HK-2 (cell line): ENCODE measurements around the gene CORO6.

Experiments used
- DNase-seq: peaks from one replicate; pipeline ENCODE4 v3.0.0-alpha.2; 2018; ENCODE audit not compliant: unreplicated experiment

CORO6 gene

GRCh38 chr17:29630630-29631193 lies 8.0 kb upstream of the CORO6 start:
- no peak for DNase-seq

GRCh38 chr17:29629839-29630238 lies 7.1 kb upstream of the CORO6 start:
- no peak for DNase-seq

GRCh38 chr17:29628644-29629043 lies 5.9 kb upstream of the CORO6 start:
- DNase-seq: no peak

GRCh38 chr17:29627951-29628350 lies 5.2 kb upstream of the CORO6 start:
- DNase-seq: no peak

GRCh38 chr17:29625037-29625750 lies 2.5 kb upstream of the CORO6 start:
- no peak for DNase-seq

GRCh38 chr17:29624586-29624985 lies 1.9 kb upstream of the CORO6 start:
- DNase-seq: no peak

- DNase-seq: no peak
Observed at GRCh38 chr17:29623283-29623647, 553 bp upstream of the CORO6 start.

GRCh38 chr17:29621751-29622194 lies 939 bp downstream of the CORO6 start:
- DNase-seq: no peak

GRCh38 chr17:29620779-29621500 lies 1.8 kb downstream of the CORO6 start:
- no peak for DNase-seq

GRCh38 chr17:29620271-29620670 lies 2.4 kb downstream of the CORO6 start:
- DNase-seq: peak; percentile 45

GRCh38 chr17:29619251-29619650 lies 3.5 kb downstream of the CORO6 start:
- no peak for DNase-seq

GRCh38 chr17:29618272-29619065 lies 4.2 kb downstream of the CORO6 start:
- DNase-seq: no peak

- peak; percentile 82 for DNase-seq
Observed at GRCh38 chr17:29617481-29618271, 5.0 kb downstream of the CORO6 start.

- DNase-seq: peak; percentile 85
Observed at GRCh38 chr17:29617125-29617480, 5.6 kb downstream of the CORO6 start.

GRCh38 chr17:29616300-29617048 lies 6.2 kb downstream of the CORO6 start:
- no peak for DNase-seq

GRCh38 chr17:29615492-29616299 lies 7.0 kb downstream of the CORO6 start:
- DNase-seq: no peak

- no peak for DNase-seq
Observed at GRCh38 chr17:29615048-29615385, 7.7 kb downstream of the CORO6 start.

- no peak for DNase-seq
Observed at GRCh38 chr17:29614349-29615047, 8.2 kb downstream of the CORO6 start.

- DNase-seq: no peak
Observed at GRCh38 chr17:29613856-29614255, 8.9 kb downstream of the CORO6 start.
